Activated T-helper 9 cell treated with anti-CD3 and anti-CD28 coated beads, Interleukin-2, amount 50 U/mL, for 16 hours (primary cell): ENCODE results near the gene CD99L2.
"Not testable (repeated sequence)": the region's sequence is repeated elsewhere in the genome, so short reads cannot be mapped to it uniquely, and the experiment has no call there.

Experiments
- DNase-seq: peaks from one replicate; pipeline ENCODE4 v3.0.0-alpha.2; 2020; ENCODE audit warnings: low read depth

CD99L2 gene

GRCh38 chrX:150854856-150855255 lies 43.6 kb downstream of the CD99L2 start:
- no peak for DNase-seq

- no peak for DNase-seq
These were observed 48.3 kb downstream of the CD99L2 start for GRCh38 chrX:150849996-150850720.

DNA sequence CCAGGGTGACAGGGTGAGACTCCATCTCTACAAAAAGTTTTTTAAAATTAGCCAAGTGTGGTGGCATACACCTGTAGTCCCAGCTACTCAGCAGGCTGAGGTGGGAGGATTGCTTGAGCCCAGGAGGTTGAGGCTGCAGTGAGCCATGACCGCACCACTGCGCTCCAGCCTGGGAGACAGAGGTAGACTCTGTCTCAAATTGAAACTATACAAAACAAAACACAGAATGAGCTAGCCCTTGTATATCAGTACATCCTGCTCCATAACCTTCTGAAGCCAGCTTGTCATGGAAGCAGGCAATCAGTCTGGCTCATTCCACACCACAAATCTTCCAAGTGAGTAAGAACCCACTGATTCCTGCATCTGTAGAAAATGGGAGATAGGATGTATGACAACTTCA lies 49.0 kb downstream of the CD99L2 start:
- DNase-seq: no peak

DNA sequence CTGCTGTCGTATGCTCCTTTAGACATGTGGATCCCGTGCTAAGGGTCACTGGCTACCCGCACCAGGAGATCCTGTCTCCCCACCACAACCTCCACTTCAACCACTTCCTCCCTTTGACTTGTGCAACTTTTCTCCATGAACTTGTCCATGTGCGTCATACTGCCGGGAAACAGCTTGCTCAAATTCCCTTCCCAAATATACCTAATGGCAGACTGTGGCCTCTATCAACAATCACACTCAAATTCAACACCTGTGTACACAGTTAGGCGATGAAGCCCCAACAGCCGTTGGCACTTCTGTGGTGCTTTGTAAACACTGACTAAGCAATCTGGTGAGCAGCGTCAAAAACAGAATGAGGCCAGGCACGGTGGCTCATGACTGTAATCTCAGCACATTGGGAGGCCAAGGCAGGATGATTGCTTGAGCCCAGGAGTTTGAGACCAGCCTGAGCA lies 49.5 kb downstream of the CD99L2 start:
- no peak for DNase-seq

- no peak for DNase-seq
These were observed 51.4 kb downstream of the CD99L2 start for GRCh38 chrX:150847088-150847487.

DNA sequence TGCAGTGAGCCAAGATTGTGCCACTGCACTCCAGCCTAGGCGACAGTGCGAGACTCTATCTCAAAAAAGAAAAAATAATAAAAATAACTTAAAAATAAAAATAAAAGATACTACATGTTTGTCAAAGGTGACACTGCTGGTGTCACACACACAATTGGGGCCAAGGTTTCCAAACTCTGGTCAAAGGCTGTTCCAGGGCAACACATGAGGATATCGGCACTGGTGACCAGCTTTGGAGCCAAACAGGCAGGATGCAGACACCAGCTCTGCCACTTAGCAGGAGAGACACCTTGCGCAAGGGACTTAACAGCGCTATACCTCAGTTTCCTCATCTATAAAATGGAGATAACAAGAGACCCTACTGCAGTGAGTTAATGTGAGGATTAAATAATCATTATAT lies 52.3 kb downstream of the CD99L2 start:
- DNase-seq: no peak

GRCh38 chrX:150845091-150845490 lies 53.4 kb downstream of the CD99L2 start:
- DNase-seq: no peak

DNA sequence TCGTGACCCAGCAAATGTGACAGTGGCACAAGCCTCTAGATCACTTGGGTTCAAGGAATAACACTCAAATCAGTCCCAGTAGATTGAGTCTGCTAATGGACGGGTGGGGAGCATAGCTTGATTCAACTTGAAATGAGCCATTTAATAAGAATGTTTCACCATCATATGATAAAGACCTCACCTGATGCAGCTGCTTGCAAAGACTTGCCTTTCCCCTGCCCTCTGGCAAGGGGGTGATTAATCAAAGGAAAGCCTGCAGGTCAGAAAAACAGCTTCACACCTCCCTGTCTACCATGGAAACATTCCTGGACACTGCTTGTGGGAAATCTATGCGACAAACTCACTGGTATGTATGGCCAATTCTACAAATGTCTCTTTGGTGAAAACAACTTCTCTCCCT lies 54.5 kb downstream of the CD99L2 start:
- DNase-seq: no peak

GRCh38 chrX:150842198-150842685 lies 56.2 kb downstream of the CD99L2 start:
- no peak for DNase-seq

- DNase-seq: no peak
These were observed 56.8 kb downstream of the CD99L2 start for GRCh38 chrX:150841456-150842197.

- DNase-seq: no peak
These were observed 60.6 kb downstream of the CD99L2 start for GRCh38 chrX:150837845-150838244.

DNA sequence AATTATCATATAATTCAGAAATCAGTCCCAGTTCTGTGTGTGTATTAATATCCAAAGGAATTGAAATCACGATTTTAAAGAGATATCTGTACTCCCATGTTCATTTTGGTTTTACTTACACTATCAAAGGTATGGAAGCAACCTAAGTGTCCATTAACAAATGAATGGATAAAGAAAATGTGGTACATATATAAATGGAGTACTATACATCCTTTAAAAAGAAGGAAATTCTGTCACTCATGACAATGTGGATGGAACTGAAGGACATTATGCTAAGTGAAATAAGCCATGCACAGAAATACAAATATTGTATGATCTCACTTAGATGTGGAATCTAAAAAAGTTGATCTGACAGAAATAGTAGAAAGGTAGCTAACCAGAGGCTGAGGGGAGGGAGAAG lies 63.8 kb downstream of the CD99L2 start:
- DNase-seq: no peak

DNA sequence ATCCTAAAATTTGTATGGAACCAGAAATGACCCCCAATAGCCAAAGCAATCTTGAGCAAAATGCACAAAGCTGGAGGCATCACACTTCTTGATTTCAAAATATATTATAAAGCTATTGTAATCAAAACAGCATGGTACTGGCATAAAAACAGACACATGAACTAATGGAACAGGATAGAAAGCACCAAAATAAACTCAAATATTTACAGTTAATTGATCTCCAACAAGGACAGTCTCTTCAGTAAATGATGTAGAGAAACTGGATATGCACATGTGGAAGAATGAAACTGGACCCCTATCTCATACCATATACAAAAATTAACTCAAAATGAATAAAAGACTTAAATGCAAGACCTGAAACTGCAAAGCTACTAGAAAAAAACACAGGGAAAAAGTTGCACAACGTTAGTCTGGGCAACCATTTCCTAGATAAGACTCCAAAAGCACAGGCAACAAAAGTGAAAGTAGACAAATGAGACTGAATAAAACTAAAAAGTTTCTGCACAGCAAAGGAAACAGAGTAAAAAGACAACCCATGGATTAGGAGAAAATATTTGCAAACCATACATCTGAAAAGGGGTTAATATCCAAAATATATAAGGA lies 64.9 kb downstream of the CD99L2 start:
- no peak for DNase-seq

GRCh38 chrX:150831863-150832262 lies 66.6 kb downstream of the CD99L2 start:
- no peak for DNase-seq

DNA sequence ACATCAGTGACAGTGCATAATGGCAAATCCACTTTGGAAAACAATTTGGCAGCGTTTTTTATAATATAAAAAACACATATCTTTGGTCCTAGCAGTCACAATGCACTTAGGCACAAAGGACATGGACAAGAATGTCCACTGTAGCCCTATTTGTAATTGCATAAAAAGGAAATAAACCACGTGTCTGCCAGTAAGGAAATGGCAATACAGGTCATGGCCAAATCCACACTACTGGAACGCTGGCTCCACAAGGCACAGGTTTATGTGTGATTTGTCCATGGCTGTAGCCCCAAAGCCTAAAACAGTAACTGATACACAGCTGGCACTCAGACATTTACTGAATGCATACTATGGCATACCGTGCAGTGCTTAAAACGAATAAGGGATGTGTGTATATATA lies 69.7 kb downstream of the CD99L2 start:
- no peak for DNase-seq

GRCh38 chrX:150824352-150824751 lies 74.1 kb downstream of the CD99L2 start:
- not testable (repeated sequence) for DNase-seq

- DNase-seq: not testable (repeated sequence)
These were observed 74.6 kb downstream of the CD99L2 start for GRCh38 chrX:150823826-150824225.

DNA sequence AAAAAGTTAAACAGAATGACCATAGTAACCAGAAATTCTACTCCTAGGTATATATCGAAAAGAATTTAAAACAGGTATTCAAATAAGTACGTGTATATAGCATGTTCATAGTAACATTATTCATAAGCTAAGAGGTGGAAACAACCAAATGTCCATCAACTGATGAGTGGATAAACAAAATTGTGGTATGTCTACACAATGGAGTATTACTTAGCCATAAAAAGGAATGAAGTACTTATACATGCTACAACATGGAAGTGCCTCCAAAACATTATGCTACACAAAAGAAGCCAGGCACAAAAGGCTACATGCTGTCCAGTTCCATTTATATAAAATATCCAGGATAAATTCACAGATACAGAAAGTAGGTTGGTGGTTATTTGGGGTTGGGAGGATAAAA lies 76.5 kb downstream of the CD99L2 start:
- DNase-seq: no peak

DNA sequence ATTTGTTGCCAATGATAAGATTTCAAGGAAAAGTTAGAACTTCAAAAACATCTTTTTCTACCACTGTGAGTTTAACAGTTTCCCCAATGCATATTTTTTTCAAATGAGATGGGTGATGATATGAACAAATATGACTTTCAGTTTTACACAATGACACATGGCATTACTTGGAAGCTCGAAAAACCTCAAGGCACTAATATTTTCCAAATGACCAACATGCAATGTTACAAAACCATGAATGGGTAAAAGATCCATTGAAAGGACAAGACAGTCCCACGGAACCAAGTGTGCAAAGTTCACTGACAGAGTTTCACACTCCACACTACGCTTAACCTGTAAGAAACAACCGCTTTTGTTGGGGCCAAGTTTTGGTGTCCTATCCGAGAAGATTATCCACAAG lies 84.5 kb downstream of the CD99L2 start:
- no peak for DNase-seq

- DNase-seq: no peak
These were observed 91.6 kb downstream of the CD99L2 start for GRCh38 chrX:150806827-150807226.

GRCh38 chrX:150805736-150806135 lies 92.7 kb downstream of the CD99L2 start:
- DNase-seq: no peak

- no peak for DNase-seq
These were observed 105.4 kb downstream of the CD99L2 start for GRCh38 chrX:150792949-150793527.

- no peak for DNase-seq
These were observed 108.4 kb downstream of the CD99L2 start for GRCh38 chrX:150790021-150790420.
